K562 treated with DMSO at 1 percent for 12 hours (cell line): ENCODE results near the gene PRIMA1. TPM values are rescaled to one million over a fixed set of nuclear protein-coding genes. Genes with fewer than 3 reads are reported as not detected.

Experiments used
- total RNA-seq: library from RNA; unstranded; fragments of 300-600 nt; gene quantifications from 2 replicates; pipeline ENCODE4 v1.2.3, GENCODE V29; 2022; ENCODE audit not compliant: insufficient read depth

PRIMA1 gene
- total RNA-seq = not detected in 2 replicates

GRCh38 chr14:93788293-93788542, at the start of gene PRIMA1:
TSS of gene PRIMA1 (minus strand) at chr14:93788485. CDS start at chr14:93787718, 767 bp downstream.

Other genes with a start within 250 kb of the PRIMA1 start
- not detected in 2 replicates for gene FAM181A, start 138.9 kb upstream of the PRIMA1 start, total RNA-seq
- 0.89 and 5.4 TPM in 2 replicates for gene ASB2, start 188.1 kb upstream of the PRIMA1 start, total RNA-seq
- gene CCDC197, start 208.8 kb upstream of the PRIMA1 start, total RNA-seq = not detected in 2 replicates
- gene OTUB2, start 237.9 kb upstream of the PRIMA1 start, total RNA-seq = 0.26 TPM in 1 of 2 replicates, not detected in the other